ENCODE results near the gene CAMTA1. TPM values are rescaled to one million over a fixed set of nuclear protein-coding genes. Genes with fewer than 3 reads are reported as not detected.

CAMTA1 gene
- total and polyA plus RNA-seq, 9 of the 15 experiments (the other 6 are each of a cell fraction or from before 2014, with no cell fraction given) = 43.9 to 161 (median 65.9) TPM

- no peak for TF ChIP-seq U2AF2 (optimal IDR thresholded peaks at IDR 0.05; ENCODE audit: low read depth, low read length)
- no peak for TF ChIP-seq MAFG (tag; conservative IDR thresholded peaks at IDR 0.05)
- TF ChIP-seq PHB2 (IDR thresholded peaks at IDR 0.05; ENCODE audit: low read depth) = no peak
- TF ChIP-seq ZNF780A (CRISPR knock-in tag; IDR thresholded peaks at IDR 0.05) = no peak
- TF ChIP-seq, protein P1, sequence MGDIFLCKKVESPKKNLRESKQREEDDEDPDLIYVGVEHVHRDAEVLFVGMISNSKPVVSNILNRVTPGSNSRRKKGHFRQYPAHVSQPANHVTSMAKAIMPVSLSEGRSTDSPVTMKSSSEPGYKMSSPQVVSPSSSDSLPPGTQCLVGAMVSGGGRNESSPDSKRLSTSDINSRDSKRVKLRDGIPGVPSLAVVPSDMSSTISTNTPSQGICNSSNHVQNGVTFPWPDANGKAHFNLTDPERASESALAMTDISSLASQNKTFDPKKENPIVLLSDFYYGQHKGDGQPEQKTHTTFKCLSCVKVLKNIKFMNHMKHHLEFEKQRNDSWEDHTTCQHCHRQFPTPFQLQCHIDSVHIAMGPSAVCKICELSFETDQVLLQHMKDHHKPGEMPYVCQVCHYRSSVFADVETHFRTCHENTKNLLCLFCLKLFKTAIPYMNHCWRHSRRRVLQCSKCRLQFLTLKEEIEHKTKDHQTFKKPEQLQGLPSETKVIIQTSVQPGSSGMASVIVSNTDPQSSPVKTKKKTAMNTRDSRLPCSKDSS (IDR thresholded peaks at IDR 0.05; ENCODE audit: low read depth, partially characterized antibody) = no peak
- no peak for TF ChIP-seq HDAC1 (IDR thresholded peaks at IDR 0.05)
- no peak for TF ChIP-seq RFX5 (IDR thresholded peaks at IDR 0.05; ENCODE audit: low read depth, low read length)
- TF ChIP-seq PATZ1 (CRISPR knock-in tag; IDR thresholded peaks at IDR 0.05; ENCODE audit: borderline replicate concordance) = no peak
These were observed 884.5 kb downstream of the CAMTA1 start (continued) for GRCh38 chr1:7669559-7670311.
